Articular chondrocyte of knee joint (primary cell): Measurements from ENCODE around the gene SLC22A23. TPM values are rescaled to one million over a fixed set of nuclear protein-coding genes. Genes with fewer than 3 reads are reported as not detected.

Experiments
- total RNA-seq: library from RNA; depleted of rRNA; stranded (reverse); fragments of >200 nt; gene quantifications from 2 replicates; pipeline ENCODE4 v1.2.3, GENCODE V29; 2012

The SLC22A23 gene, protein sequence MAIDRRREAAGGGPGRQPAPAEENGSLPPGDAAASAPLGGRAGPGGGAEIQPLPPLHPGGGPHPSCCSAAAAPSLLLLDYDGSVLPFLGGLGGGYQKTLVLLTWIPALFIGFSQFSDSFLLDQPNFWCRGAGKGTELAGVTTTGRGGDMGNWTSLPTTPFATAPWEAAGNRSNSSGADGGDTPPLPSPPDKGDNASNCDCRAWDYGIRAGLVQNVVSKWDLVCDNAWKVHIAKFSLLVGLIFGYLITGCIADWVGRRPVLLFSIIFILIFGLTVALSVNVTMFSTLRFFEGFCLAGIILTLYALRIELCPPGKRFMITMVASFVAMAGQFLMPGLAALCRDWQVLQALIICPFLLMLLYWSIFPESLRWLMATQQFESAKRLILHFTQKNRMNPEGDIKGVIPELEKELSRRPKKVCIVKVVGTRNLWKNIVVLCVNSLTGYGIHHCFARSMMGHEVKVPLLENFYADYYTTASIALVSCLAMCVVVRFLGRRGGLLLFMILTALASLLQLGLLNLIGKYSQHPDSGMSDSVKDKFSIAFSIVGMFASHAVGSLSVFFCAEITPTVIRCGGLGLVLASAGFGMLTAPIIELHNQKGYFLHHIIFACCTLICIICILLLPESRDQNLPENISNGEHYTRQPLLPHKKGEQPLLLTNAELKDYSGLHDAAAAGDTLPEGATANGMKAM
- 8.8 and 10.2 TPM in 2 replicates for total RNA-seq

DNA sequence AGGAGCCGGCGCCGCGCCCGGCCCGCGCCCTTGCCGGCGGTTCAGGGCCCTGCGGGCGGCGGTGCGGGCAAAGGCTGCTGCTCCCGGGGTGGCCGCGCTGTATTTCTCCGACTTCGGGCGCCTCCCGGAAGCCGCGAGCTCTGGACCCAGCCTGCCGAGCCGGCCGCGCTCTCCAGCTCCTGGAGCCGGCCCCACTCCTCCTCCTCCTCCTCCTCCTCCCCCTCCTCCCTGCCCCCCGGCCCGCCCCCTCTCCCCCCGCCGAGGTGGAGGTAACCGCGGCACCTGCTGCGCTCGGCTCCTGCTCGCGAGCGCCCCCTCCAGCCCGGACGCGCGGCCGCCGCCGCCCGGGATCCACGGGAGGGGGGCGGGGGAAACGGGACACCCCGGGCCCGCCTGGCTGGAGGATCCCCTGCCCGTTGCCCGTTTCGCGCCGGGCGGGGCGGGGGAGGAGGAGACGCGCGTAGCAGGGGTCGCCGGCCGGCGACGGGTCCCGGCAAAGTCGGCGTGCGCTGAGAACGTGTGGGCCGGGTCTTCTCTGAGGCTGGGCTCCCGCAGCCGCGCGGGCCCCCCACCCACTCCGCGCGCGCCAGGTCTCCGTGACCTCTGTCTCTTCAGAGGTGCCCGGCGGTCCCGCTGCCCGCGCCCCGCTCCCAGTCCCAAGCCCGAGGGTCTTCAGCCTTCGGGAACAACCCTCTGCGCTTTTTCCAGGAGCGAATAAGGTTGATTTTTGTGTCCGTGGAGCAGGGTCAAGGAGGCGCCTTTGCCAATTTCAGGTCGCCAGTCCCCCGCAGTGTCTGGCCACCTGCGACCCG lies at the start of gene SLC22A23:
Gene SLC22A23, minus strand, starts transcription at position 153 of the 812 bp plus-strand sequence. CDS start 491 bp downstream, outside the sequence.

DNA sequence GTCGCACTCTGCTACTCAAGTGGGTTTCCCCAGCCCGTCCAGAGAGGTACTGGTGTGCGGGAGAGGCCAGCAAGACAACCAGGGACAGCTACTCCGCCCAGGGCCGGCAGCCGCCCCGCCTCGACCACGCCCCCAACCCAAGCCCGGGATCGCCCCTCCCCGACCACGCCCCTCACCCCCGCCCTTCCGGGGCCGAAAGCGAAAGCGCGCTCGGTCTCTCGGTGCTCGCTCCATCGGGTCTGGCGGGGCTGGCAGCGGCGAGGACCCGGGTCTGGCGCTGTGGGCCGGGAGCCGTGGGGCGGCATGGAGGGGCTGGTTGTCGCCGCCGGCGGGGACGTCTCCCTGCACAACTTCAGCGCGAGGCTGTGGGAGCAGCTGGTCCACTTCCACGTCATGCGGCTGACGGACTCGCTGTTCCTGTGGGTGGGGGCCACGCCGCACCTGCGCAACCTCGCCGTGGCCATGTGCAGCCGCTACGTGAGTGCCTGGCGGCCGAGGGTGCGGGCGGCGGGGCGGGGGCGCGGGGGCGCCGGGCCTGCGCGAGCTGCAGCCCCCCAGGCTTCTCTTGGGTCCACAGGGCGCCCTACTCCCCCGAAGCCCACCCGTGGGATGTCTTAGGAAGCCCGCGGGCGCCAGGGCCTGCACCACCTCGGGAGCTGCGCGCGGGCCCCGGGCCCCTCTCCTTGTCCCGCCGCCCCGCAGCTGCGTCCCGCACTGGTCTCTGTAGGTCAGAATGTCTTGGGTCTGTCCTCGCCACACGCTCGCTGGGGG lies 197.9 kb downstream of the SLC22A23 start, which contains the start of gene PSMG4:
Gene PSMG4, plus strand, starts transcription at position 228 of the 771 bp plus-strand sequence. Its CDS starts 76 bp downstream, at position 304.

DNA sequence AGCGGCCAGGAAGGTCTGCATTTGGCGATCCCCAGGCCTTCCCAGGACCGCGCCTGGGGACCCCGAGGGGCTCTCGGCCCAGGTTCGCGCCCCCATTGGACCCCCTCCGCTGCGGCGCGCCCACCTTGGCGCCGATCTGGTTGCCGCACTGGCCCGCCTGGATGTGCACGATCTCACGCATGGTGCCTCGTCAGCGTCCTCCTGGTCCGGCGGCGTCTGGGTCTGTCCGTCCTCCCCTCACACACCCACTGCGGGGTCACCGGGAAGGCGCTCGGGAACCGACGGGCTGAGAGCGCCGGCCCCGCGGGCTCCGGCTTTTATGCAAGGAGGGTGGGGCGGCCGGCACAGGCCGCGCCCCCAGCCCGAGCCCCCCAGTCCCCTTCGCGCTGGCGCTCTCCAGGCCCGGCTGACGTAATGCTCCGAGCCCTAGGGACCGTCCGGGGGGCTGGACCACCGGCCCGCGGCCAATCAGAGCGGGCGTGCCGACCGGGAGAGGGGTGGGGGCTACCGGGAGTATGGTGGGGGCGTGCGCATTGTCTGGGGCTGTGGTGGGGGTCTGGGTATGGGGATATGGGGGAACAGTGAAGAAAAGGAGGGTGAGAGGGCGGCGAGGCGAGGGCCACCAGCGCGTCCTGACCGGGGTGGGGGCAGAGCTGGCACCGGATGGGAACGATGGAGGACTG lies 229.3 kb downstream of the SLC22A23 start, which contains the start of gene TUBB2B:
Gene TUBB2B, minus strand, starts transcription at position 291 of the 683 bp plus-strand sequence. Its CDS starts 110 bp downstream, at position 181.

Other genes starting within 250 kb of the SLC22A23 start
- gene TUBB2B, start 229.4 kb downstream of the SLC22A23 start, total RNA-seq: 11.5 and 31.1 TPM in 2 replicates
- 9.6 and 14.5 TPM in 2 replicates for gene PSMG4, start 198.1 kb downstream of the SLC22A23 start, total RNA-seq